A673 (cell line): Measurements from ENCODE around the gene TSR3. TPM values are rescaled to one million over a fixed set of nuclear protein-coding genes. Genes with fewer than 3 reads are reported as not detected.
"Not testable (repeated sequence)": the region's sequence is repeated elsewhere in the genome, so short reads cannot be mapped to it uniquely, and the experiment has no call there.

Experiments
- BruUV-seq: library from RNA; stranded (reverse); fragments of 400-500 nt; replicated peaks from 2 replicates; lab custom pipeline; 2021; lab: Mats Ljungman, UMichigan
- CTCF ChIA-PET: fragments of 300-600 bp; sonication (Branson Sonifier 250); formaldehyde crosslinking; loops from one replicate; lab custom pipeline; 2022; ENCODE audit warnings: antibody characterized with exemption; lab: Charles Lee
- POLR2A ChIA-PET: fragments of 300-600 bp; sonication (Branson Sonifier 250); formaldehyde crosslinking; loops from one replicate; lab custom pipeline; 2022; ENCODE audit warnings: antibody characterized with exemption; ENCODE audit not compliant: low non-redundant PET; lab: Charles Lee
- DNase-seq: peaks from one replicate; pipeline ENCODE4 v3.0.0-alpha.2; 2015; ENCODE audit warnings: low spot score
- H3K27ac ChIP-seq: fragments of 200-600 bp; sonication (generic); 2 replicates; pipeline ENCODE4 v1.5.1; 2016; ENCODE audit warnings: mixed run types, low read depth, mild to moderate bottlenecking, mixed read lengths, antibody characterized with exemption, low read length; ENCODE audit not compliant: poor library complexity, severe bottlenecking
- H3K27me3 ChIP-seq: fragments of 200-600 bp; sonication (generic); replicated peaks from 2 replicates; pipeline ENCODE4 v1.6.1; 2017; ENCODE audit warnings: mixed run types, low read depth, mild to moderate bottlenecking, mixed read lengths, antibody characterized with exemption, low read length; ENCODE audit not compliant: insufficient read depth, poor library complexity
- H3K36me3 ChIP-seq: fragments of 200-600 bp; sonication (generic); 2 replicates; pipeline ENCODE4 v1.6.1; 2016; ENCODE audit warnings: mixed run types, mild to moderate bottlenecking, mixed read lengths, antibody characterized with exemption, low read length; ENCODE audit not compliant: insufficient read depth, poor library complexity, severe bottlenecking
- H3K4me1 ChIP-seq: fragments of 200-600 bp; sonication (generic); 2 replicates; pipeline ENCODE4 v1.6.1; 2017; ENCODE audit warnings: mixed run types, mild to moderate bottlenecking, mixed read lengths, antibody characterized with exemption, low read length; ENCODE audit not compliant: insufficient read depth, poor library complexity, severe bottlenecking
- H3K4me3 ChIP-seq: fragments of 200-600 bp; sonication (generic); 2 replicates; pipeline ENCODE4 v1.5.1; 2016; ENCODE audit warnings: low read depth, mixed run types, mild to moderate bottlenecking, mixed read lengths, low read length; ENCODE audit not compliant: poor library complexity, severe bottlenecking
- H3K9me3 ChIP-seq: fragments of 200-600 bp; sonication (generic); 2 replicates; pipeline ENCODE4 v1.6.1; 2016; ENCODE audit warnings: mixed run types, low read depth, mild to moderate bottlenecking, mixed read lengths, antibody characterized with exemption, low read length; ENCODE audit not compliant: poor library complexity, severe bottlenecking
- EZH2 ChIP-seq: fragments of 200-600 bp; sonication (generic); IDR thresholded peaks from 2 replicates; pipeline ENCODE4 v1.6.1; 2017; ENCODE audit warnings: borderline replicate concordance, low read depth, mild to moderate bottlenecking, mixed read lengths, antibody characterized with exemption, low read length; ENCODE audit not compliant: poor library complexity, severe bottlenecking
- intact Hi-C: fragments of 100-400 bp; cut with micrococcal nuclease; formaldehyde crosslinking; loops from one replicate; pipeline ENCODE4 v1.10.0; 2022; ENCODE audit not compliant: unreplicated experiment
- total RNA-seq: library from RNA; stranded (reverse); gene quantifications from 2 replicates; pipeline ENCODE4 v1.2.3, GENCODE V29; 2021
- TF ChIP-seq, protein P1 (sequence below): fragments of 300-800, 200-600 bp; sonication (generic); conservative IDR thresholded peaks from 2 replicates; pipeline ENCODE4 v1.5.1; 2017; ENCODE audit warnings: low read depth, mild to moderate bottlenecking, antibody characterized with exemption, low read length, moderate library complexity, mixed read lengths

The TSR3 gene
- total RNA-seq, 1 experiment from 2014 or later = 57.2 TPM

DNA sequence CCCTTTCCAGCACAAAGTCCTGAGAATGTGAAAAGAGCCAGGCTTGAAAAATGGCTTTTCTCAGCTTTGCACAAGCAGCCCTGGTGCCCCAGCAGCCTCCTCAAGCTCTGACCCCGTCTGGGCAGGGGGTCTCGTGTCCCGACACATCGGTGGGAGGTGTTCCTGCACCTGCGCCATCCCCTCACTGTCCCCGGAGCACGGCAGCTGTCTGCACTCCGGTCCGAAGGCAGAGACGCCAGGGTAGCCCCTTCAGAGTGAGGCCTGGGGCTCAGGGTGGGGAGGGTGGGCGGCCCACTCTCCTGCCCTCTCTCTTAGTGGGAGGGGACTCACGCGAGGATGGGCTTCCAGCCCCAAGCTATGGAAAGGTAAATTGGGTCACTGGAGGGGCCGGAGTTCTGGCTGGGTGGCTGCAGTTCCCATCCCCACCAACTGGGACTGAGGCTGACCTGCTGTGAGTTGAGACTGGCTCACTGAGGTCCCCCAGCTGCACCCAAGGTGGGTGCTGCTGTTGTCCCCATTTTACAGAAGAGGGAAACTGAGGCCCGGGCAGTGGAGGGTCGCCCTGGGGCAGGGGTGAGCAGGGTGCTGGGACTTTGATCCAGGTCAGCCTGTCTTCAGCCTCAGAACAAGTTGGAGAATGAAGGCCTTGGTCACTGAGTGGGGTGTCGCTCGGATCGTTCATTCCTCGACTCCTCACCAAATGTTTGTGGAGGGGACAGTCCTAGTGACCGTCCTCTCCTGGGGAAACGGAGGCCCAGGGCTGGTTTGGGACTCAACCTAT lies 20.6 kb downstream of the TSR3 start:
- Histone ChIP-seq H3K27ac (no peak overlapping the region), H3K4me1 (peaks cover 11% of the 10 kb centered on the region), H3K27me3 (peaks cover 49% of the 10 kb centered on the region), H3K9me3 (no peaks in the 10 kb centered on the region), H3K4me3 (no peak overlapping the region), H3K36me3 (no peaks in the 10 kb centered on the region)
- TF ChIP-seq, protein P1, sequence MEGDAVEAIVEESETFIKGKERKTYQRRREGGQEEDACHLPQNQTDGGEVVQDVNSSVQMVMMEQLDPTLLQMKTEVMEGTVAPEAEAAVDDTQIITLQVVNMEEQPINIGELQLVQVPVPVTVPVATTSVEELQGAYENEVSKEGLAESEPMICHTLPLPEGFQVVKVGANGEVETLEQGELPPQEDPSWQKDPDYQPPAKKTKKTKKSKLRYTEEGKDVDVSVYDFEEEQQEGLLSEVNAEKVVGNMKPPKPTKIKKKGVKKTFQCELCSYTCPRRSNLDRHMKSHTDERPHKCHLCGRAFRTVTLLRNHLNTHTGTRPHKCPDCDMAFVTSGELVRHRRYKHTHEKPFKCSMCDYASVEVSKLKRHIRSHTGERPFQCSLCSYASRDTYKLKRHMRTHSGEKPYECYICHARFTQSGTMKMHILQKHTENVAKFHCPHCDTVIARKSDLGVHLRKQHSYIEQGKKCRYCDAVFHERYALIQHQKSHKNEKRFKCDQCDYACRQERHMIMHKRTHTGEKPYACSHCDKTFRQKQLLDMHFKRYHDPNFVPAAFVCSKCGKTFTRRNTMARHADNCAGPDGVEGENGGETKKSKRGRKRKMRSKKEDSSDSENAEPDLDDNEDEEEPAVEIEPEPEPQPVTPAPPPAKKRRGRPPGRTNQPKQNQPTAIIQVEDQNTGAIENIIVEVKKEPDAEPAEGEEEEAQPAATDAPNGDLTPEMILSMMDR = no peak
- no peak for TF ChIP-seq EZH2
- intact Hi-C loops = no loop called here
- CTCF ChIA-PET = interaction anchor here (0.6 kb wide), 2 partner anchors 20 to 216 kb away, joined by 7 to 12 read pairs; partner anchors contain the start of genes GNPTG and TSR3
- BruUV-seq = no TSS peak
- POLR2A ChIA-PET = interaction anchor here (0.7 kb wide), 1 partner anchor 15 kb away, joined by 3 read pairs; no protein-coding TSS in a partner anchor
- DNase-seq = no peak

DNA sequence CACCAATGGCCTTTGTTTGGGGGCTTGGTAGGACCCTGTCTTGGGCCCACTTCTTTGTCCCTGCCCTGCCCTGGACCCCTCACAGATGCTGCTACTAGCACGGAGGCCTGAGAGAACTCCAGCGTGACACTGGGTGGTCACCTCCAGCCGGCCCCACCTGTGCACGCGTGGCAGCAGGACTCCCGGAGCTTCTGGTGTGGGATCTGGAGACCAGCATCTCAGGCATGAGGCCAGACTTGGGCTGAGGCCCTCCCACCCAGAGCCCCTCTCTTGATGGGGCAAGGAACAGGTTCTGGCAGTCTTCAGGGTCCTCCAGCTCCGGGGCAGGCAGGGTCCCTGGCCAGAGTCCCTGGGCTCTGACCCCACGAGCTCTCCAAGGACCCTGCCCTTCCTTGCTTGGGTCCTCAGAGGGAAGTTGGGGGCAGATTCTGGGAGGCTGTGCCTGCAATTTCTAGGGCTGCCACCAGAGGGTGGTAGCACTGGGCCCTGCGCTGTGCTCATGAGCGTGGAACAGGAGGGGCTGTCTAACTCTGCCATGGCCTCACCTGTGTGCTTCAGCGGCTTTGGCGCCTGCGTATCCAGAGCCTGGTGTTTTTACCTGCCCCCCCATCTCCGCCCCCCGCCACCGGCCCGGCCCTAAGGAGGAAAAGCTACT lies 21.3 kb downstream of the TSR3 start:
- H3K27ac ChIP-seq = no peak overlapping the region
- H3K36me3 ChIP-seq = no peaks in the 10 kb centered on the region
- peaks cover 11% of the 10 kb centered on the region for H3K4me1 ChIP-seq
- peaks cover 41% of the 10 kb centered on the region for H3K27me3 ChIP-seq
- no TSS peak for BruUV-seq
- DNase-seq = no peak
- no peak for TF ChIP-seq EZH2
- TF ChIP-seq, protein P1 = peak; percentile 60
- ChIA-PET CTCF (interaction anchor here (0.6 kb wide), 2 partner anchors 21 to 215 kb away, joined by 7 to 12 read pairs; partner anchors contain the start of genes GNPTG and TSR3), POLR2A (interaction anchor here (0.7 kb wide), 1 partner anchor 16 kb away, joined by 3 read pairs; no protein-coding TSS in a partner anchor)
- intact Hi-C loops = no loop called here
- H3K4me3 ChIP-seq = no peak overlapping the region
- no peaks in the 10 kb centered on the region for H3K9me3 ChIP-seq

DNA sequence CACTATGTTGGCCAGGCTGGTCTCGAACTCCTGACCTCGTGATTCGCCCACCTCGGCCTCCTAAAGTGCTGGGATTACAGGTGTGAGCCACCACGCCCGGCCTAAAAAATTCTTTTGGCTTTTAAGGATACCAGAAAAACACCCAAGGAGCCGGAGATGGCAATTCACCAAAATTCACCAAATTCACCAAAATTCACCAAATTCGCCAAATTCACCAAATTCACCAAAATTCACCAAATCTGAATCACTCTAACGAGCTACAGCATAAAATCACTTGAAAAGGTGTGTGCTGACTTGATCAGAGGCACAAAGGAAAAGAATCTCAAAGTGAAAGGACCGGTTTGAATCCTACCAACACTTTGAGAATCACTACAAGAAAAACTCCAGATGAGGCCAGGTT lies 22.7 kb downstream of the TSR3 start:
- DNase-seq, H3K27ac ChIP-seq, H3K4me3 ChIP-seq, CTCF ChIA-PET, intact Hi-C loops, H3K4me1 ChIP-seq, H3K9me3 ChIP-seq, BruUV-seq, POLR2A ChIA-PET: not testable (repeated sequence)
- H3K27me3 ChIP-seq = peaks cover 27% of the 10 kb centered on the region
- peaks cover 14% of the 10 kb centered on the region for H3K36me3 ChIP-seq

DNA sequence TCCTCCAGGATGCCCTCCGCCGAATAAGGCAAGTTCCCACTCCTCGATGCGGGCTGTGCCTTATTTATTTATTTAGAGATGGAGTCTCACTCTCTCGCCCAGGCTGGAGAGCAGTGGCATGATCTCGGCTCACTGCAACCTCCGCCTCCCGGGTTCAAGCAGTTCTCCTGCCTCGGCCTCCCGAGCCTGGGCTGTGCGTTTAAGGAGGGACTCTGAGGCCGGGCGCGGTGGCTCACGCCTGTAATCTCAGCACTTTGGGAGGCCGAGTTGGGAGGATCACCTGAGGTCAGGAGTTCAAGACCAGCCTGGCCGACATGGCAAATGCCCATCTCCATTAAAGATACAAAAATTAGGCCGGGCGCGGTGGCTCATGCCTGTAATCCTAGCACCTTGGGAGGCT lies 23.5 kb downstream of the TSR3 start:
- peaks cover 22% of the 10 kb centered on the region for H3K36me3 ChIP-seq
- POLR2A ChIA-PET, H3K27ac ChIP-seq, H3K9me3 ChIP-seq, CTCF ChIA-PET, DNase-seq, H3K4me3 ChIP-seq, intact Hi-C loops, H3K4me1 ChIP-seq, BruUV-seq: not testable (repeated sequence)
- peaks cover 21% of the 10 kb centered on the region for H3K27me3 ChIP-seq
